GM03348 (cell line): ENCODE results near the gene SULF2.
"Not testable (repeated sequence)": the region's sequence is repeated elsewhere in the genome, so short reads cannot be mapped to it uniquely, and the experiment has no call there.

Experiments
- DNase-seq: peaks from one replicate; pipeline ENCODE4 v3.0.0; 2012; ENCODE audit warnings: low spot score

The SULF2 gene

DNA sequence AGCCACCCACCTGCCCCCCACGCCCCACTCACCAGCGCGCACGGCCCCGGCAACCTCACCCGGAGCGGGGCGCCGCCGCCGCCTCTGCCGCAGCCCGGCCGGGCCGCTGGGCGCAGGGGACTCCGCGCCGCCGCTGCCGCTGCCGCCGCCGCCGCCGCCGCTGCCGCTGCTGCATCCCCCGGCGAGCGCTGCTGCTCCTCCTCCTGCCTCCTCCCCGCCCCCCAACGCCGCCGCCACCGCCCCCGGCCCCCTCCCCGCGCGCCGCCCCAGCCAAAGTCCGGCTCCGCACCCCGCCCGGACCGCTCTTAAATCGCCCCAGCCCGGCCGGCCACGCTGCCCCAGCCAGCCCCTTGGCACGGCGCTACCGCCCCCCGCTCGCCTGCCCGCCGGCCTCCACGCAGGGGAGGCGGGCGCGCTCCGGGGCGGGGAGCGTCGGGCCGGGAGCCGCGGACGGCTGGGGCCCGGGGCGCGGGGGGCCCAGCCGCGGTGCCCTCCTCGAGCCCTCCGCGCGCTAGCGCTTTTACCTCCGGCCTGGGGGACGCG, at the start of gene SULF2:
SULF2 (minus strand) TSS at position 171 of the 543 bp plus-strand sequence. CDS start 28,118 bp downstream, outside the sequence.
- DNase-seq: peak; percentile 47

DNA sequence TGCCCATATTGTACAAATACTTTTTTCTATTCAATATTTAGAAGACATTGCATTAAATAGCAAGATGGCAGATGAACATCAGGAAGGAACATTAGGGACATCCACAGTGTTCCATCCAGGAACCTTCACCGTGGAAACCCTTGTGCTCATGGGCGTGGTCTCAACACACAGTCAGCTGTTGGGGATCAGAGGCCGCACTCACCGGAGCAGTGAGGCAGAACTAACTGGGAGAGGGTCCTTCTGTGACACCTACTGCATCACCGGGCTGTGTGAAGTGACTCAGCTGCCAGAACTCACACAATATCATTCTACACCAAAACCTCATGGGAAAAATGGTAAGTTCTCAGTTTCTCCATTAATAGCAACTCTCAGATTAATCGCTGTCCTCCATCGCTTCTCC, 46.4 kb upstream of the SULF2 start:
- not testable (repeated sequence) for DNase-seq

DNA sequence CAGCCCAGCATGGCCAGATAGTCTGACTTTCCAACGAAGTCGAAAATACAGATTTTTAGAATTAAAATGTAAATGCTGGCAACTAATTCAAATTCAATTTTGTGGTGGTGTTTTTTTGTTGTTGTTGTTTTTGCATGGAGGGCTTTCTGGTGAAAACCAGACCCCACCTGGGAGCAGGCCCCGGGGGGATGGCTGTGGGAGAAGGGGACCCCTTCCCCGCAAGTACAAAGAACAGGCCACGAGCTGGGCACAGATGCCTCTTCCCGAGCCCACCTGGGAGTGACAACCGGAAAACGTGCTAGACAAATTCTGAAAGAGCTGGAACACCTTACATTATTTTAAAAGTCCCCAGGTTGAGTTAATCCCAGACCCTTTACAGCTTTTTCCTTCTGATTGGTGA, 41.4 kb upstream of the SULF2 start:
- not testable (repeated sequence) for DNase-seq

DNA sequence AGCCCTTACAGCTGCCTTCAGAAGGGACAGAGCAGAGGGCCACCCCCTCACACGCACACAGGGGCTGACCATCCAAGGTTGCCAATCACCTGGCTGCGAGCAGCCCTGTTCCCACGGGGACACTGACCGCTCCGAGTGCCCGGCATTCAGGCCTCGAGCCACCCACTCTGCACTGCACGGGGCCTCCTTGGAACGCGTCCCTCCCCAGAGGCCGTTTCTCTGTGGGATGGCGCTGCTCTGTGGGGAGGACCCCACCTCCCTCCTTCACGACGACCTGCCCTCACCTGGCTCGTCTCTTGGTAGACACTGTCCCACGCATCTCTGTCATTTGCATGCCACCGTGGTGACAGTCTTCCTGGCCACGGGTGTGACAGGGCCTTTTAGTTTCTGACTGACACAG, 40.7 kb upstream of the SULF2 start:
- DNase-seq: not testable (repeated sequence)

DNA sequence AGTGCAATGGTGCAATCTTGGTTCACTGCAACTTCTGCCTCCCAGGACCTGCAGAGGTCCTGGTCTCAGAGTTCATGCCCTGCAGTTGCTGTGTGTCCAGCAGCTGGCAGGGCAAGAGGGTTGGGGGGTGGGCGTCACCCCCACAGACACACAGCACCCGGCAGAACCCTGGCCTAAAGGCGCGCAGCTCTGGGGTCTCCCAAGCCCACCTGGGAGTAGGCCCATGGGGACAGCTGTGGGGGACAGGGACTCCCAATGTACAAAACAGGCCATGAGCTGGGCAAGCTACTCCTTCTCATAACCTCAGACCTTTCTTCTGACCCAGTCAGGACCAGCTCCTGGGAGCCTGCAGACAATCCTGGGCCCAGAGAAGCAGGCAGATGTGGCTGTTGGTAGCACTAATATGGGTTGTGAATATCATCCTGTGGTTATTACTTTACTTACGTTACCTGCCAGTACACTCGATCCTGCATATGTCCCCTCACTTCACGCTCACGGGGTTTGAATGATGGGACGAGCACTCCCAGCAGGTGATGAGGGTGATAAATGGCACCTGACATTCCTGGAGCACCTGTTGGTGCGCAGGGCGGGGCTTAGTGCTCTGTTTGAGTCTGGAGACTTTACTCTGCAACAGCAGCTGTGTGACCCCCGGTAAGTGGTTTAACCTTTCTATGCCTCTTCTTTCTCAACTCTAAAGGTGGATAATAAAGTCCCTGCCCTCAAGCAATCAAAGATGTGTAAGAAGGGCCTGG, 39.9 kb upstream of the SULF2 start:
- no peak for DNase-seq

DNA sequence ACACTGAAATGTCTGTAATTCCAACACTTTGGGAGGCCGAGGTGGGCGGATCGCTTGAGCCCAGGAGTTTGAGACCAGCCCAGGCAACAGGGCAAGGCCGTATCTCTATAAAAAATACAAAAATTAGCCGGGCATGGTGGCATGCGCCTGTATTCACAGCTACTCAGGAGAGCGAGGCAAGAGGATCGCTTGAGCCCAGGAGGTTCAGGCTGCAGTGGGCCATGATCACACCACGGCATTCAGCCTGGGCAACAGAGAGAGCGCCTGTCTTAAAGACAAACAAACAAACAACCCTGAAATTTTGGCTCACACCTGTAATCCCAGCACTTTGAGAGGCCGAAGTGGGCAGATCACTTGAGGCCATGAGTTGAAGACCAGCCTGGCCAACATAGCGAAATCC, 38.7 kb upstream of the SULF2 start:
- DNase-seq: not testable (repeated sequence)

DNA sequence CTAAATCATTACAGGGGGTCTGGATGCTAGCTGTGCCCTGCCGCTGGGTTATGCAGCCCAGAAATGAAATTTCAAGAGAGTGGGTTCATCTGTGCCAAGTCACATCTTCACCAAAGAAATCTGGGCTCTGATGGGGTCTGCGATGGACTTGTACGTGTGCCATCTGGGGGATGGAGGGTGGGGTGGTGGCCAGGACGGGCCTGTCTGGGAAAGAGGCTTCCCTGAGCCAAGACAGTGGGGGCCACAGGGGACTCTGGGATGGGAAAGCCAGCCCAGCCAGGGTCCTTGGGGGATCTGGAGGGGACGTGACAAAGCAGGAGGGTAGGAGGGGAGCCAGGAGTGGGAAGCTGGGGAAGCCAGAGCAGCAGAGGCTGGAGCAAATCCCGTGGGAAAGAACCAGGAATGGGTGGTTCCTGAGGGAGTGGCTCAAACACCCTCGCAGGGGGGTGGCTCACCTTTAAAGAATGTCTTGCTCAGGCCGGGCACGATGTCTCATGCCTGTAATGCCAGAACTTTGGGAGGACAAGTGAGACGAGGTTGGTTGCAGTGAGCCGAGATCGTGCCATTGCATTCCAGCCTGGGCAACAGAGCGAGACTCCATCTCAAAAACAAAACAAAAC, 36.3 kb upstream of the SULF2 start:
- no peak for DNase-seq

DNA sequence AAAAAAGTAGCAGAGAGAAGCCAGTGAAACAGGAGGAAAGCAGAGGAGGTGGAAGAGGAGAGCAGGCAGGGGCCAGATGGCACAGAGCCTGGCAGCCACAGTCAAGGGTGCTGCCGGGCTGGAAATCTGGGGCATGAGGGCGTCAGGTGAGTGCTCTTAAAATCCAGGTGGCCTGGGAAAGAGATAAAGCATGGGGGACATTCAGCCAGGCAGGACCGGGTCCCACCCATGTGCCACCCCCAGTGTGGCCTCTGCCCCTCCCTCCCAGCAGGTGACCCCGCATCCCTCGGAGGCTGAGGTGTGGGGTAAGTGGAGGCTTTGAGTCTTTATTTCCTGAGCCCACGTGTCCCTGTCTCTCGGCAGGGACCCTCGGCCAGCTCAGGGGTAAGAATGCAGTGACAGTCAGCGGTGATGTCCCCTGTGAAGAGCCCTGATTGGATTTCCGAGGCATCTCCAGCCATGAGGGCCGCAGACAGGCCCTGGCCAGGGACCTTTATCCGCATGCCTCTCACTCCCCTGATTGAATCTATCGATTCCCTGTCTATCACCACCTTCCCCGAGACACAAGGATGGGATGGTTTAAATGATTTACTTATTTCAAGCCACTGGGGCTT, 33.8 kb upstream of the SULF2 start:
- DNase-seq: no peak

DNA sequence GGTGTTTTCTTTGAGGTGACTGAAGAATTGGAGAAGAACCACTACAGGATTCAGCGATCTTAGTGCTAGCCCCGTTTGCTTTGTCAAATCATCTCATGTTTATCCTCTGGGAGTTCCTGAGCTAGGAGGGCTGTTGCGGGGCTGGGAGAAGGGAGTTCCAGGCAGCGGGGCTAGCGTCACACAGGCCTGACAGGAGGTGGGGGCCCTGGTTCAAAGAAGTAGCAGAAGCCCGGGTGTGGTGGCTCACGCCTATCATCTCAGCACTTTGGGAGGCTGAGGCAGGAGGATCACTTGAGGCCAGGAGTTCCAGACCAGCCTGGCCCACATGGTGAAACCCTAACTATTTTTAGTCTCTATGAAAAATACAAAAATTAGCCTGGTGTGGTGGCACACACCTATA, 33.2 kb upstream of the SULF2 start:
- no peak for DNase-seq

DNA sequence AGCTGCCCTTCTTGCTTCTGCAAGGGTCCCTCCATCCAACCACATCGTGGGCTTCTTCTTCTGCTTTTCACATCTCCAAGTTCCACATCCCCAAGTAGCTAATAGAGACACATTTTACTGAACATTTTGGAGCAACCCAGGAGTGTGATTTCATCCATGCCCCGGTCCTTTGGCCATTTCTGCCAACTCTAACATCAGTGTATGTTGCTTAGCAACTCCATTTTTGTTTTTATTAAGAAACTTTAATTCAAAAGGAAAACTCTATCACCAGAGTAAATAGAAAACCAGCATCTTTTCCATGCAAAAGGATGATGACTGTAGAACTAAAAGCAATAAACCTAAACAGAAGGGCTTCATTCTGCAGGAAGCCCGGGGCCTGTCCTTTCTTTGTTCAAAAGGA, 32.7 kb upstream of the SULF2 start:
- no peak for DNase-seq

DNA sequence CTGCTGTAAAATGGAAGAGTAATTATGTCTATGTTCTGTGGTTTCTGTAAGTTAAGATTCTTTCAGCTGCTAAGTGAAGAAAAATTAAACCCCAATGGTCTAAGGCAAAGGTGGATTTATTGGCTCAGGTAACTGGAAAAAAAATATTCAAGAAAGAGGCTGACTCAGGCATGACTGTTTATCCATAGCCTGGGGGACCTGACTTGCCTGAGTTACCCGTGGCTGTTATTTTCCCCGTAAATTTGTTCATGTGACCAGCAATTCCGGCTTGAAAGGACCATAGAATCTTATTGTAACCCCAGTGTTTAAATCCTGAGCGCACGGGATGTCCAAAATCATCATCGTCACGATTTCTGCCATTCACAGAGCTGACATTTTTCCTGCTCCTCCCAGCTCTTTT, 32.3 kb upstream of the SULF2 start:
- DNase-seq: no peak

DNA sequence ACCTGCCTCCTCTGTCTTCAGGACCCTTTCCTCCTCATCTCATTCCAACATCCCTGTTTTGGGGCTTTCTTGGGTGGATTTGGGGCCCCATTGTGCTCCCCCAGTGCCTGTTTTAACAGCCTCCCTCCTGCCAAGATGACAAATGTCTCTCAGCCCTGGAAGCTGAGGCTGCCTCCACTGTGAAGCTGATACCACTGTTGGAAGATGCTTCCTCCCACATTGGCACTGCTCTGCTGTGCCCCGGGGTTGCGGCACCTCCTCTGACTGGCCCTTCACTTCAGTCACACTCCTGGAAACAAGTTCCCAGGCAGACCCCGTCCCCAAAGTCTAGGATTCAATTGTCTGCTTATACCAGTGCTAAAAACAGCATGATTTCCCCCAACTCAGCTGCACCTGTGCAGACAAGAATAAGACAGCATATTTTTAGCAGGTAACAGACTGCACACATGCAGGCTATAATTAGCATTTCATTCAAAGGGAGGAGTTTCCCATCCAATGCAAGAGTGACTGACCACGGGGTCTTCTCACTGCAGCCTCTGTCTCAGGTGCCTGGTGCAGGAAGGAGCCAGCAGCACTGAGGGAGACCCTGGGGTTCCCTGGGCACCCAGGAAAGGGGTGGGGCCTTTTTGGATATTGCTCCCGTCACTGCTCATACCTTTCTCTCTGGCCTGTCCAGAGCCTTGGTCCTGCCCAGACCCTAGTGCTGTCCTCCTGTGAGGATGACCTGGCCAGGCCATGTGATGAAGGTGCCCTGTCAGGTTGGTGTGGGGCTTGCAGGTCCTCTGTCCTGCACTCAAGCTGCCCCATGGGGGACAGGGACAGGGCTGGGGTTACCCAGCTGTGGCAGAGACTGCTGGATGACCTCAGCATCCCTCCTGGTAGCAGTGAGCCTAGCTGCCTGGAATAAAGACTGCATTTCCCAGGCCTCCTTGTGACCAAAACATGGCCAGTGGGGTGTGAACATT, 31.5 kb upstream of the SULF2 start:
- DNase-seq: no peak

DNA sequence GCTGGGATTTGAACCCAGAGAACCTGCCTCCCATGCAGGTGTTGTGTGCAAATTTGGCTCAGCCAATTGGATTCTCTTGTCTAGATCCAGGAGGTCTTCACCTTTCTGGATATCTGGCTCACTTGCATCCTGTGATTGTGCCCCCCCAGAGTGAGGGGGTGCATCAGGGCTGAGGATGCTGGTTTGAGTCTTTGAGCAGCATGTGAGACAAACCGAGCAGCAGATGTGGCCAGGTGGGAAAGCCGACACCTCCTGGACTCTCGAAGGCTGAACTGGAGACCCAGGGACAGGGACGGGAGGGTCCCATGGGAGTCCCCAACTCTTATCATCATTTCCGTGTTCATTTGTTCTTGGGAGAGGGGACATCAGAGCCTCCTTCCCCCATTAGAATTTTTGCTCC, 30.6 kb upstream of the SULF2 start:
- no peak for DNase-seq

DNA sequence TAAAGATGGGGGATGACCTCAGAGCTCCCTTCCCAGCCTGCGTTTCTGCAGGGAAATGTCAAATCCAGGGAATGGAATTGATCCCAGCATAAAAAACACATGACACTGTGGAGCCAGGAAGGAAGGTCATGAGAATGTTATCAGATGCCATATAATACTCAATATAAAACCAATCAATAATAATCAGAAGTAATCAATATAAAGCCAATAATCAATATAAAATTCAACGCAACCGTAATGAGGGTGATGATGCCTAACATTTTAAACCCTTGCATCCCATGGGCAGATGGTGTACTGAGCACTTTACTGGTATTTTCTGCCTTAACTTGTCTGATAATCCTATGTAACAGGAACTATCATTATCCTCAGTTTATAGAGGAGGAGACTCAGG, 30.1 kb upstream of the SULF2 start:
- DNase-seq: no peak

DNA sequence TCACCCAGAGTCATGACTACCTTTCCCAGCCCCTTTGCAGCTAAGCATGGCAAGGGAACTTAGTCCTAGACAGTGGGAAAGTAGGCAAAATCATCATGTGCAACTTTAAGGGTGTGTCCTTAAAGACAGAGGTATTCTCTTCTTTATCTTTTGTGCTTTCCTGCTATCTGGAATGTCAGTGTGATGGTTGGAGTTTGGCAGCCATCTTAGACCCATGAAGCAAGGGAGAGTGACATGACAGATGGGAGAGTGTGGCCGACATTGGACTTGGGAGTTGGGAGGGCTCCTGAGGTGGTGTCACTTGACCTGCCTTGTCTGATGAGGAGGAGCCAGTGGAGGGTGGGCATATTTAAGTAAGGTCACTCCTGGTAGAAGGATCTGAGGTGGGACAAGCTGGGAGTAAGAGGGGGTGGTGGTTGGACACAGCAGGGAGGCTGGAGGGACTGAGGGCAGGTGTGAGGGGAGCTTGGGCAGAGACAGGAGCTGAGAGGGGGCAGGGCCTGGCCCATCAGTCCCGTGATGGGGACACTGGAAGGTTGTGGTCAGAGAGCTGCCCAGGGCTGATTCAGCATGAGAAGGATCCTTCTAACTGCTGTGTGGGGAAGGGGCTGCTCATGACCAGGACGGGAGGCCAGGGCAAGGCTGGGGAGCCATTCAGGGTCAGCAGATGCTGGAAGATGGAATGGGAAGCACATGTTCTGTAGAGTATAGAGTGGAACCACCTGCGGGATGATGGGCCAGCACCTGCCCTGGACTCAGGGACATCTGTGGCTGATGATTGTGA, 29.5 kb upstream of the SULF2 start:
- DNase-seq: no peak

DNA sequence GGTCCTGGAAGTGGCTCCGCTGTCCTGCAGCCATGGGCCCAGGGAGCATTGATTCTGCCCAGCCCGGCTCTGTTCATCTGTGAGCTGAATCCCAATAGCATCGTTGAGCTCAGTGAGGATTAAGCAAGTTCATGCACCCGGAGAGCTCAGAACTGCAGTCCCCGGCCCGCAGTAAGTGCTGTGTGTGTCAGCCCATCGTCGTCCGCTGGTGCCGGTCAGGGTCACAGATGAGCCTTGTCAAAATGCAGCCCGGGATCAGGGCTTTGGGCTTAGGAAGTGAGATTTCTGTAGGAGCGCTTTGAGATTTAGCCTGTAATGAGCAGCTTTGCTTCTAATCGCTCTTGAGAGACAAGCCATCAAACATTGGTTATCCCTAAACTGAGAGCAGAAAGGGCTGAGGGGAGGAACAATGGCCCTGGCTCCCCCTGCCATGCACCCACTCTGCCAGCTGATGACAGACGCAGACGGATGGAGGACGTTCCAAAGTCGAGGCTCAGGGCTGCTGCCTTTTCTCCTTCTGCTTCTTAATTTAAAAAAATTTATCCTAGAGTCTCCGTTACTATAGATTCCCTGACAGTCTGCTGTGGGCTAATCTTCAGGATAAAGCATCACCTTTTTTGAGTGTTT, 25.6 kb upstream of the SULF2 start:
- DNase-seq: no peak

DNA sequence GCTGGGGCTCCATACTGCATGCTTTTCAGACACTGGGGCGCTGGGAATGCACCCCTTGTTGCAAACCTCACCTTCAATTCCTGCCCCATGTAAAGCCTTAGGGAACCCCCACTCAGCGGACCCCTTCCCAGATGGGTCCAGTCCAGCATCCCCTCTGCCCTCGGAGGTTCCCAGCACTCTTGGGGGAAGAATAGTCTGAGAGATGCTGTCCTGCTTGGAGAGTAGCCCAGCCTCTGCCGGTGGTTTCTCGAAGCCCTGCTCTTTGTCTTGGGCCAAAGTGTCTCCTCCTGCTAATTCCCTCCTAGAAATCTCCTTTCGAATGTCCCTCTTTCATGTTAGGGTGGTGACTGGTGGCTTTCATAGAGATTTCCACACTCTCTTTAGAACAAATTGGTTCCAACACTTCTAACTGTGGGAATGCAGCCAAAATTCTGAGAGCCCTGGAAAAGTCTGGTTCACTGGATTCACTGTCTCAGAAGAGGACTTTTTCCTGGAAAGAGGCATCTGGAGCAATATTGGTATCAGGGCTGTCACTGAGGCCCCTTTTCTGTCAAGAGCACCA, 24.9 kb upstream of the SULF2 start:
- no peak for DNase-seq

DNA sequence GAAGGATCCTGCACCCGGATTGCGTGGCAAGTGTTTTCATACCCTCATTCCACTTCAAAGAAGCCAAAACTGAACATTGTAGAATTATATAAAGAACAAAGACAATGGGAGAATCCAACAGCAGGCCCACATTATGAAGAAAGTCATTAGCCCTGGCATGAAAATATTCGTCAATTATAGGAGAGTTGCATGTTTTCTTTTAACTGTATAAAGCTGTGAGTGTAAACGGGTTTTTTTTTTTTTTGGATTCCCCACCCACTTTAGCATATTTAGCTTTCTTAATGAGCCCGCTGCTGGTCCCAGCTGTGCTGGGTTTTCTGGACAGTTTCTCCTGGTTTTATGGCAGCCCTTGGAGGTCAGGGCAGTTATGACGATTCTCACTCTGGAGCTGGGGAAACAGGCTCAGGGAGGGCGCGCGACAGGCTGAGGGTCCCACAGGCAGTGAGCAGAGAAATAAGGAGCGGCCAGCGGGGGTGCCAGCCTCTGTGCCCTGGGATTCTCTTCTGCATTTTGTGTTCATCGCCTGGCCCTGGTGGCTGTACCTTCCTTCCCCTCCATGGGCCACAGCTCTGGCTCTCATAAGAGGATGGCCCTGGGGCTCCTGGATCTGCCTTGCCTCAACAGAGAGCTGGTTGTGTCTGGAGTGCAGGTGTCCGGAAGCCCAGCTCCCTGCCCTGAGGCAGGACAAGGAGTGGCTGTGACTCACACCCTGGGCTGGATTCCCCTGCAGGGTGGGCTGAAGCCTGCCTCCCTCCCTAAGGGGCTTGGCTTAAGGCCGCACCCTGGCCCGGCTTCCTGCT, 24.1 kb upstream of the SULF2 start:
- no peak for DNase-seq

DNA sequence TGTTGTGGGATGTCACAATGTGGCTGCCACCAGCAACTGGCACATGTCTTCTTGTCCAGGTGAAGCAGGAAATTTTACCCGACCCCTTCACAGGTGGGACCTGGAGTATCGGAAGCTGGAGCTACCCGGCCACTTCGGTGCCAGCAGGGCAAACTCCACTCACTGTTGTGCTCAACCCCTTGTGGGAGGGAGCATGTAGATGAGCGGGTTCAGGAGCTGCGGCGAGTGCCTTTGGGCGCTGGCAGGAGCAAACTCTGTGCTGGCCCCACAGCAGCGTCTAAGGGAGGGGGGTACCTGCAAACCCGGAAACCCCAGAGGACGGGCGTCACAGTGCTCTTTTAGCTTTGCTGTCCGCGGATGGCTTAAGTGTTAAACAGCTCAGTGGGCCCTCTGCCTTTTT, 20.7 kb upstream of the SULF2 start:
- no peak for DNase-seq

DNA sequence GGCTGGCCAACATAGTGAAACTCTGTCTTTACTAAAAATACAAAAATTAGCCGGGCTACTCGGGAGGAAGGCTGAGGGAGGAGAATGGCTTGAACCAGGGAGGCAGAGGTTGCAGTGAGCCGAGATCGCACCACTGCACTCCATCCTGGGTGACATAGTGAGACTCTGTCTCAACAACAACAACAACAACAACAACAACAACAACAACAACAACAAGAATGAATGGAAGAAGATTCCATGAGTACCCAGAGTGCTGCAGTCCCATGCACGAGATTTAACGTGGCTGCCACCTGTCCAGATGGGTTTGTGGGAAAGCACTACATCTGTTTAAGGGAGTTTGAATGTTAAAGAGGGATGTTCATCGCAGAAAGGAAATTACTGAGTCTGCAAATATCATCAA, 19.7 kb upstream of the SULF2 start:
- DNase-seq: not testable (repeated sequence)
